K562 (cell line): ENCODE results near the gene ASIC3. TPM values are rescaled to one million over a fixed set of nuclear protein-coding genes. Genes with fewer than 3 reads are reported as not detected.
A peak's percentile ranks its signal among the peaks of the same experiment; 100 is the strongest.

ENCODE experiments used
- BCOR ChIP-seq: fragments of 450-650 bp; IDR thresholded peaks from 2 replicates; pipeline ENCODE4 v1.6.1; 2016
- BRCA1 ChIP-seq, 2 experiments: fragments of 450-650 bp in 1 of 2; sonication (generic) in 1 of 2; formaldehyde crosslinking in 1 of 2; IDR thresholded peaks; 2 replicates each; pipeline versions ENCODE4 v1.5.0 to v1.6.1; 2017 to 2020; ENCODE audit warnings: mild to moderate bottlenecking in 1 of 2, missing genetic modification reagents in 1 of 2
- CBX8 ChIP-seq: fragments of 200-600 bp; sonication (generic); IDR thresholded peaks from 2 replicates; pipeline ENCODE4 v1.6.1; 2012; ENCODE audit warnings: borderline replicate concordance, mixed run types, low read depth, mild to moderate bottlenecking, moderate library complexity, mixed read lengths, low read length, control low read depth, inconsistent platforms; ENCODE audit not compliant: poor library complexity, severe bottlenecking; ENCODE audit errors: extremely low read depth
- HDAC3 ChIP-seq: fragments of 450-650 bp; IDR thresholded peaks from 2 replicates; pipeline ENCODE4 v1.6.1; 2018; ENCODE audit warnings: borderline replicate concordance, mild to moderate bottlenecking, moderate library complexity; ENCODE audit not compliant: partially characterized antibody
- LCOR ChIP-seq: sonication (generic); formaldehyde crosslinking; IDR thresholded peaks from 2 replicates; pipeline ENCODE4 v1.8.0; 2022; ENCODE audit warnings: mild to moderate bottlenecking, missing genetic modification reagents
- MYBL2 ChIP-seq, 2 experiments: fragments of 450-650 bp in 1 of 2; sonication (generic) in 1 of 2; formaldehyde crosslinking in 1 of 2; IDR thresholded peaks; 2 replicates each; pipeline versions ENCODE4 v1.6.1 to v1.8.1; 2017 to 2022; ENCODE audit warnings: borderline replicate concordance in 1 of 2, inconsistent platforms in 1 of 2, low read depth in 1 of 2, mild to moderate bottlenecking in 1 of 2, missing genetic modification reagents in 1 of 2, moderate library complexity in 1 of 2
- NCOR1 ChIP-seq: fragments of 450-650 bp; IDR thresholded peaks from 2 replicates; pipeline ENCODE4 v1.6.1; 2016; ENCODE audit warnings: mild to moderate bottlenecking, moderate library complexity
- RBBP5 ChIP-seq: fragments of 200-600 bp; sonication (generic); IDR thresholded peaks from 2 replicates; pipeline ENCODE4 v1.6.1; 2012; ENCODE audit warnings: borderline replicate concordance, mild to moderate bottlenecking, low read length, control low read depth, inconsistent platforms; ENCODE audit not compliant: insufficient read depth, poor library complexity, severe bottlenecking
- SMARCE1 ChIP-seq: fragments of 450-650 bp; IDR thresholded peaks from 2 replicates; pipeline ENCODE4 v1.7.1; 2016; ENCODE audit warnings: mild to moderate bottlenecking
- ZC3H11A ChIP-seq: IDR thresholded peaks from 2 replicates; pipeline ENCODE4 v1.6.1; 2012; ENCODE audit warnings: low read depth, low read length, improper control_type of control experiment
- ZKSCAN8 ChIP-seq: fragments of 200-800 bp; sonication (Bioruptor generic); IDR thresholded peaks from 2 replicates; pipeline ENCODE4 v1.6.1; 2016; ENCODE audit warnings: missing genetic modification characterization, missing compliant biosample characterization
- ZNF263 ChIP-seq: sonication (generic); formaldehyde crosslinking; IDR thresholded peaks from 2 replicates; pipeline ENCODE4 v1.8.0; 2022; ENCODE audit warnings: mild to moderate bottlenecking, missing genetic modification reagents, borderline replicate concordance
- ZNF316 ChIP-seq: fragments of 450-650 bp; IDR thresholded peaks from 2 replicates; pipeline ENCODE4 v1.6.1; 2016
- polyA plus RNA-seq, 8 experiments: library from polyadenylated mRNA; depleted of rRNA in 4 of 8; stranded (reverse) in 5 of 8; unstranded in 3 of 8; fragments of >200 nt; fragmentation: Nextera tagmentation in 2 of 8; fragmentation: Illumina TruSeq in 1 of 8; extraction: Ambion mirVana in 2 of 8; extraction: Trizol in 1 of 8; gene quantifications; 2 replicates each; pipeline versions ENCODE4 v1.2.1 to v1.2.3, GENCODE V29; 2011 to 2014; ENCODE audit warnings: inconsistent platforms in 1 of 8, missing spikeins in 1 of 8
- total RNA-seq, 7 experiments: library from RNA; depleted of rRNA in 6 of 7; stranded (reverse); fragments of >200 nt in 6 of 7; fragmentation: Illumina TruSeq in 2 of 7; extraction: Trizol in 2 of 7; gene quantifications; 2 replicates each; pipeline versions ENCODE4 v1.2.1 to v1.2.3, GENCODE V29; 2011 to 2021; ENCODE audit warnings: low replicate concordance in 1 of 7
- TF ChIP-seq, protein P1 (sequence below): fragments of 450-650 bp; formaldehyde crosslinking; IDR thresholded peaks from 2 replicates; pipeline ENCODE4 v1.4.0; 2020; ENCODE audit warnings: mild to moderate bottlenecking, moderate library complexity
- TF ChIP-seq, protein P2 (sequence below): fragments of 450-650 bp; IDR thresholded peaks from 2 replicates; pipeline ENCODE4 v1.6.1; 2014; ENCODE audit warnings: low read depth, mild to moderate bottlenecking, moderate library complexity, borderline replicate concordance
- TF ChIP-seq, protein P3 (sequence below), 2 experiments: fragments of 250-450 bp in 1 of 2; fragments of 450-650 bp in 1 of 2; sonication (Bioruptor Pico) in 1 of 2; IDR thresholded peaks; 2 replicates each; pipeline versions ENCODE4 v1.6.1 to v1.8.0; 2016 to 2021; ENCODE audit warnings: mild to moderate bottlenecking in 2 of 2, moderate library complexity in 2 of 2, missing compliant biosample characterization in 1 of 2, missing genetic modification characterization in 1 of 2
- TF ChIP-seq, protein P4 (sequence below): fragments of 450-650 bp; IDR thresholded peaks from 2 replicates; pipeline ENCODE4 v1.6.1; 2016; ENCODE audit warnings: missing biosample characterization, missing genetic modification characterization
- TF ChIP-seq, protein P5 (sequence below): sonication (generic); formaldehyde crosslinking; IDR thresholded peaks from 2 replicates; pipeline ENCODE4 v1.8.0; 2022; ENCODE audit warnings: missing genetic modification reagents, mild to moderate bottlenecking, borderline replicate concordance
- TF ChIP-seq, protein P6 (sequence below): sonication (generic); formaldehyde crosslinking; IDR thresholded peaks from 2 replicates; pipeline ENCODE4 v1.8.0; 2022; ENCODE audit warnings: mild to moderate bottlenecking, missing genetic modification reagents

The ASIC3 gene
- total and polyA plus RNA-seq, 9 of the 15 experiments (the other 6 are each of a cell fraction or from before 2014, with no cell fraction given) = 0.11 to 5.0 (median 0.87) TPM

DNA sequence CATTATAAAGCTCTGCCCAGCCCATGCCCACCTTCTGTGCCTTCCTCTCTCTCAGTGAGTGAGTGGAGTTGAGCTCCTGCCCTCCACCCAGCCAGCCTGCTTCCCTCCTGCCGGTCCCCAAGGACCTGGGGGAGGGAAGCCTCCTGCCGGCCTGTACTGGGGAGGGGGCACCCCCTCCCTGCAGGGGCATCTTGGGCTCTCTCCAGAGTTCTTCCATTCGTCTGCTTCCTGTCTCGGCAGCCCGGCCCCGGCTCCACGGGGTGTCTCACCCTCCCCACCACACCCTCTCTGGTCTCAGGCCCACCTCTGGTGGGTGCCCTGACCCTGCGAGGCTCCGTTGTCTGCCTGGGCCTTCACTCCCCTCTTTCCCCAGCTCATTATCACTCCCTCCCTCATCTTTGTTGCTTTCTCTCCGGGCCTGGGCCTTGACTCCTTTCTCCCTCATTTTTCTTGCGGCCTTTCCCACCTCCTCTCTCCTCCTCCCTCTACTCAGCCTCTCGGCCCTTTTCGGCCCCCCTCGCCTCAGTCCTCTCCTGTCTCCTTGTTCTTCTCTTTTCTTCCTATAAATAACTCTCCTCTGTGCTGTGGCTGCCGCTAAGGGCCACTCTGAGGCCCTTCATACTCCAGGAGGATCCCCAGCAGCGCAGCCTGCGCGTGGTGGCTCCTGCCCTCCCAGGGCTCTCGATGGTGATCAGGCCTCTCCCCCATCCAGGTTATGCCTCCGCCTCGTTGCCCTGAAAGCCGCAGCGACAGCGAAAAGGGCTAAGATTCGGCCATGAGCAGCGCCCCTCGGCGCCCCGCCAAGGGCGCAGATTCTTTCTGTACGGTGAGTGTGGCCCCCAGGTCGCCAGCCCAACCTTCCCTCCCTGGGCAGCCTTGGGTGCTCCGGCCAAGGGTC, 13.1 kb downstream of the ASIC3 start (continued):
- TF ChIP-seq MYBL2 (IDR thresholded peaks at IDR 0.05; ENCODE audit: low read depth) (no peak), MYBL2 (CRISPR knock-in tag; IDR thresholded peaks at IDR 0.05; ENCODE audit: borderline replicate concordance) (no peak), ZNF316 (0 out of 2 replicates have a peak, but pooled peaks have one; percentile 14), ZKSCAN8 (CRISPR knock-in tag) (no peak), ZNF263 (CRISPR knock-in tag) (0 out of 2 replicates have a peak, but pooled peaks have one; percentile 53), BCOR (peak; percentile 33; the same call in 1 of the 2 replicates), NCOR1 (no peak), SMARCE1 (peak; percentile 46), LCOR (CRISPR knock-in tag) (0 out of 2 replicates have a peak, but pooled peaks have one; percentile 25), HDAC3 (no peak), RBBP5 (peak; percentile 29), ZC3H11A (no peak), BRCA1 (IDR thresholded peaks at IDR 0.05) (no peak), BRCA1 (CRISPR knock-in tag; IDR thresholded peaks at IDR 0.05) (0 out of 2 replicates have a peak, but pooled peaks have one; percentile 84), CBX8 (no peak)
- TF ChIP-seq, protein P1, sequence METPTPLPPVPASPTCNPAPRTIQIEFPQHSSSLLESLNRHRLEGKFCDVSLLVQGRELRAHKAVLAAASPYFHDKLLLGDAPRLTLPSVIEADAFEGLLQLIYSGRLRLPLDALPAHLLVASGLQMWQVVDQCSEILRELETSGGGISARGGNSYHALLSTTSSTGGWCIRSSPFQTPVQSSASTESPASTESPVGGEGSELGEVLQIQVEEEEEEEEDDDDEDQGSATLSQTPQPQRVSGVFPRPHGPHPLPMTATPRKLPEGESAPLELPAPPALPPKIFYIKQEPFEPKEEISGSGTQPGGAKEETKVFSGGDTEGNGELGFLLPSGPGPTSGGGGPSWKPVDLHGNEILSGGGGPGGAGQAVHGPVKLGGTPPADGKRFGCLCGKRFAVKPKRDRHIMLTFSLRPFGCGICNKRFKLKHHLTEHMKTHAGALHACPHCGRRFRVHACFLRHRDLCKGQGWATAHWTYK = no peak
- TF ChIP-seq, protein P2, sequence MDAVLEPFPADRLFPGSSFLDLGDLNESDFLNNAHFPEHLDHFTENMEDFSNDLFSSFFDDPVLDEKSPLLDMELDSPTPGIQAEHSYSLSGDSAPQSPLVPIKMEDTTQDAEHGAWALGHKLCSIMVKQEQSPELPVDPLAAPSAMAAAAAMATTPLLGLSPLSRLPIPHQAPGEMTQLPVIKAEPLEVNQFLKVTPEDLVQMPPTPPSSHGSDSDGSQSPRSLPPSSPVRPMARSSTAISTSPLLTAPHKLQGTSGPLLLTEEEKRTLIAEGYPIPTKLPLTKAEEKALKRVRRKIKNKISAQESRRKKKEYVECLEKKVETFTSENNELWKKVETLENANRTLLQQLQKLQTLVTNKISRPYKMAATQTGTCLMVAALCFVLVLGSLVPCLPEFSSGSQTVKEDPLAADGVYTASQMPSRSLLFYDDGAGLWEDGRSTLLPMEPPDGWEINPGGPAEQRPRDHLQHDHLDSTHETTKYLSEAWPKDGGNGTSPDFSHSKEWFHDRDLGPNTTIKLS = no peak
- TF ChIP-seq, protein P3, sequence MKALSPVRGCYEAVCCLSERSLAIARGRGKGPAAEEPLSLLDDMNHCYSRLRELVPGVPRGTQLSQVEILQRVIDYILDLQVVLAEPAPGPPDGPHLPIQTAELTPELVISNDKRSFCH (CRISPR knock-in tag; IDR thresholded peaks at IDR 0.05) = no peak
- TF ChIP-seq, protein P3 (tag; IDR thresholded peaks at IDR 0.05) = no peak; the same call in 1 of the 2 replicates
- TF ChIP-seq, protein P4, sequence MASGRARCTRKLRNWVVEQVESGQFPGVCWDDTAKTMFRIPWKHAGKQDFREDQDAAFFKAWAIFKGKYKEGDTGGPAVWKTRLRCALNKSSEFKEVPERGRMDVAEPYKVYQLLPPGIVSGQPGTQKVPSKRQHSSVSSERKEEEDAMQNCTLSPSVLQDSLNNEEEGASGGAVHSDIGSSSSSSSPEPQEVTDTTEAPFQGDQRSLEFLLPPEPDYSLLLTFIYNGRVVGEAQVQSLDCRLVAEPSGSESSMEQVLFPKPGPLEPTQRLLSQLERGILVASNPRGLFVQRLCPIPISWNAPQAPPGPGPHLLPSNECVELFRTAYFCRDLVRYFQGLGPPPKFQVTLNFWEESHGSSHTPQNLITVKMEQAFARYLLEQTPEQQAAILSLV (tag) = no peak
- TF ChIP-seq, protein P5, sequence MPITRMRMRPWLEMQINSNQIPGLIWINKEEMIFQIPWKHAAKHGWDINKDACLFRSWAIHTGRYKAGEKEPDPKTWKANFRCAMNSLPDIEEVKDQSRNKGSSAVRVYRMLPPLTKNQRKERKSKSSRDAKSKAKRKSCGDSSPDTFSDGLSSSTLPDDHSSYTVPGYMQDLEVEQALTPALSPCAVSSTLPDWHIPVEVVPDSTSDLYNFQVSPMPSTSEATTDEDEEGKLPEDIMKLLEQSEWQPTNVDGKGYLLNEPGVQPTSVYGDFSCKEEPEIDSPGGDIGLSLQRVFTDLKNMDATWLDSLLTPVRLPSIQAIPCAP (CRISPR knock-in tag) = no peak
- TF ChIP-seq, protein P6, sequence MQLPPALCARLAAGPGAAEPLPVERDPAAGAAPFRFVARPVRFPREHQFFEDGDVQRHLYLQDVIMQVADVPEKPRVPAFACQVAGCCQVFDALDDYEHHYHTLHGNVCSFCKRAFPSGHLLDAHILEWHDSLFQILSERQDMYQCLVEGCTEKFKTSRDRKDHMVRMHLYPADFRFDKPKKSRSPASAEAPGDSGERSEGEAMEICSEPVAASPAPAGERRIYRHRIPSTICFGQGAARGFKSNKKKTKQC = peak; percentile 84
